HG03095 (cell line): ENCODE data around the gene PARVA.

Experiments
- ATAC-seq: cut with Tn5 transposase; IDR thresholded peaks from one replicate; pipeline ENCODE4 v1.9.1; 2021; ENCODE audit warnings: moderate library complexity; ENCODE audit not compliant: unreplicated experiment

Gene PARVA

DNA sequence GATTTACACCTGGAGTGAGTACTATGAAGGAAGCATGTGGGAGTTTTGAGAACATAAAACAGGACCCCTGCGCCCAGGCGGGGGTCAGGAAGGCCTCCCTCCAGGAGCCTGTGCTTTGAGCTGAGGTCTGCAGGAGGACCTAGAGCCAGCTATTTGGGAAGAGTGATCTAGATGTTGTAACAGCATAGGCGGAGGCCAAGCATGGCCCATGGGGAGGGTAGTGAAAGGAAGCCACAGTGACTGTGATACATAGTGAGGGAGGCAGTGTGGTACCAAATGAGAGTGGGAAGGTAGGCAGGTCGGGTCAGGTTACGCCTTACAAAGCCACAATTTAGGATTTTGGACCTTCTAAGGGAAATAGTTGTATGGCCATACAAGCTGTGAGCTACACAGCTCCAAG, 147.5 kb downstream of the PARVA start:
- ATAC-seq = no peak

DNA sequence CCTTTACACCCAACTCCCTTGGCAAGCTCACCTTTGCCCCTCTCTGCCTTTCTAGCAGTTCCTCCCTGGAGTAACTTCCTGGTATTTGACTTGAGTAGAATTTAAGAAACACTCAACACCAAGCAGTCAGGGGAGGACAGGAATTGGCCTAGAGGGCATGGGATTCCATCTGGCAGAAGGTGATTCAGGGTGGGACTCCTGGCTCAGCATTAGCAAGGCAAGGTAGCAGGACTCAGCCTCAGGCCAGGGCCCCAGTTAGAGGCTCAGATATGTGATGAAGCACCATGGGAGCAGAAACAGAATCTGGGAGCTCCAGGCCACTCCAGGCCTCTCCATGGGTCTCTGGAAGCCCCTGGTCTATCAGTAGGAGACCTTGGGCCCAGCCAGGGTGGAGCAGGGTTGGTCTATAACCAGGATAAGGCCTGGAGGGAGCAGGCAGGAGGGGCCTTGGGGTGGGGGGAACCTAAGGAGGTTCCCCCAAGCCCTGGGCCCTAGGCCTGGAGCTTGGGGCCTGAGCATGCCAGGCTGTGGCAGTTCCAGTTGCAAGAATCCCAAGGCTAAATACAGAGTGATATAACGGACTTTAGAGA, 148.2 kb downstream of the PARVA start:
- ATAC-seq = no peak

DNA sequence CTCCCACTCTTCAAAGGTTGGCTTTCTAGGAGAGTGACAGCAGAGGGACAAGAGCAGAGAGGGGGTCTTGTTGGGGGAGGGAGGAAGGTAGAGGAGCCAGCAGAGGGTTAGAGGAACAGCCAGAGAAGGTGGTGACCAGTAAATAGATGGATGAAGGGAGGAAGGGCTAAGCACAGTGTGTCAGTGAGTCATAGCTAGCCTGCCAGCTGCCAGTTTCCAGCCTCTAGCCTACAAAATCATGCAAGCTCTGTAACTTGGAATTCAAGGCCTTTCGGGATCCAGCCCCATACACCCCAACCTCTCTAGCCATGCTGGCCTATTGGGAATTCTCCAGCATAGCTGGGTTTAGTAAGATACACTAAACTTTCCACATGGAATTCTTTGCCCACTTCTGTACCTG, 149.4 kb downstream of the PARVA start:
- no peak for ATAC-seq

DNA sequence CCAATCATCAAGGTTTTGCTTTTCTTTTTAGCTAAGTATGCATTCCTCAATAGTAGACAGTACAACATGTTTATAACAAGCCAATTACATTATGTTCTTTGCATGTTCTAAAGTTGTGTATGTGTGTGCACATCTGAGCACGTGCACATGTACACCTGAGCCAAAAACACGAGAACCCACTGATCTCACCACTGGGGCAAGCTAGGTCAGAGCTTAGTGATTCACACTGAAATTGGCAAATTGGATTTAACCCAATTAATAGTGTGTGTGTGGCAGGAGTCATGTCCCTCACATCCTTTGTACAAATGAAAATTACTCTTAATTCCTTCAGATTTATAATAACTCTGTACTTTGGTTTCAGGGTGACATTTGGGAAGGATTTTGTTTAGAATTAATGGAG, 151.1 kb downstream of the PARVA start:
- no peak for ATAC-seq

DNA sequence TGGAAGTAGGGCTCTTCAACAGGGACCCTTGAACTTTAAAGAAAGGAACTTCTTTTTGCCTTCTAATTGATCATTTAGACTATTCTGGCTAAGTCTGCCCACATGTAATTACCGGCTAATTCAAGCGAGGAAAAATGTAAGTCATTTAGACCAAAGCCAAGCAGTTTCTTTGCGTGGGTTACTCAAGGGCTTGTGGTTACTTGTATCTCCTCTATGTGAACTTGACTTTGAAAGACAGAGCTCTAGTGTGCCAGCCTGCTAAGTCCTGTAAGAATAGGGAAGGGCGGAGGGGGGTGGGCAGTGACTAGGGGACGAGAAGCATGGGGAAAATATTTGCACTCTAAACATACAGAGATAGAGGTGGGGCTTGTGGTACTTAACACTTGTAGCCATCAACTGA, 151.7 kb downstream of the PARVA start:
- ATAC-seq = no peak

DNA sequence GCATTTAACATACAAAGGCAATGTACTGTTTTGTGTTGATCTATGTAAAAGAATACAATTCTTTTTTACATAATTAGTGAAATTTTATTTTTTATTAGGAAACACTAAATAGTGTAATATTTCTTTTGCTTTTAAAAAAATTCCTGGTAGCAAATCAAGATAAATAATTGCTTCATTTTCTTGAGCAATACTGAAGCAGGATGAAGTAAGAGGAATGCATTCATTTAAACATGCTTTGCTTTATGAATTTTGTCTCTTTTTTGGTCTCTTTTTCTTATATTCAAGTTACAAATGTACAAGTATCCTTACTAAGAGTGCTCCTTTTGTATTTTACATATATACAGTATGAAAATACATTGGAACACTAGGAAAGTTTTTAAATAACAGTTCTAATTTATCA, 152.4 kb downstream of the PARVA start:
- ATAC-seq = no peak

DNA sequence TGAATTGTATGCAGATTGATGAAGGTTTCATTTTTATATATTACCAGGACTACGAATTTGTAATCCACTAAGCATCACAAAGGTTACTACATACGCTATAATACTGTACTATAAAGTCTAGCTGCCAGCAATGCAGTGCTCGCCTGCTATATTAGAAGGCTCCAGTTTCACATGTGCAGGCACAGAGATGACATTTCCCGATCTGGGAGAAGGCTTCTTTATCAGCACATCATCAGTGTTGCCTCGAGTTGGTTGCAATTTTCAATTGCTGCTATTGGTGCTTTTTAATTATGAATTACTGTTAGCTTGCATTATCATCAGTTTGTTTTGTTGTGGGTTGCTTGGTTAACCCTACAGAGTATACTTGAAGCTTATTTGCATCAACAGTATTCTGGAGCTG, 153.6 kb downstream of the PARVA start:
- ATAC-seq = no peak

DNA sequence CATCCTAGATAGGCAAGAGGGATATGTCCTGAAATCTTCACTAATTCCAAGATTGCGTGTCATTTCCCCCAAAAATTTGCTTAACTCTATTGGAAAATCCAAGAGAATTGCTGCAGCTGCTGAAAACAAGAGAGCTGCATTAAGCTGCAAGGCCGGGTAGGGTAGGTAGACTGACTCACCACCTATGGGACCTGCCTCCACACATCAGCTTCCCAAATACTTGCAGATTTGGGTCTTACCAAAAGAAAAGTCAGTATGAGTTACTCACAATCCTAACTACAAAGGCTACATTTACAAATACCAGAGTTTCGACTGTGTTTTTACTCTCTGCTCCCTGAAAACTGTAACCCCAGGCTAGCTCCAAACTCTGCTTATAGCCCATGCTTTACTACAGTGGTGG, 154.3 kb downstream of the PARVA start:
- no peak for ATAC-seq

DNA sequence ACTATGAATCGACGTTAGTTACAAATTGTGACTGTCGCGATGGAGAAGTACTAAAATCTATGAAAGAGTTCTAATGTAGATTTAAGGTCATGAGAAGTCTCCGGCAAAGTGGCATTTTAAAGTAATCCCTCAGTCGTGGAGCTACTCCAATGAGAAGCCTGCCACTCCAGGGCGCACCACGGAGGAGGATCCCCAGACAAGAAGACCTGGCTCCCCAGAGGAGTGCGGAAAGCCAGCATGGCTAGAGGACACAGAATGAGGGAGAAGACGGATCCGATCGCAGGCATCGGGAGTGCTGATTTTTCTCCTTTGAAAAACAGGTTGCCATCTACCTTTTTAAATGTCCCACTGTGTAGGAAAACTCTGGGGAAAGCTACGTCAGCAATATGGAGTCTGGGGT, 155.2 kb downstream of the PARVA start:
- ATAC-seq = no peak

DNA sequence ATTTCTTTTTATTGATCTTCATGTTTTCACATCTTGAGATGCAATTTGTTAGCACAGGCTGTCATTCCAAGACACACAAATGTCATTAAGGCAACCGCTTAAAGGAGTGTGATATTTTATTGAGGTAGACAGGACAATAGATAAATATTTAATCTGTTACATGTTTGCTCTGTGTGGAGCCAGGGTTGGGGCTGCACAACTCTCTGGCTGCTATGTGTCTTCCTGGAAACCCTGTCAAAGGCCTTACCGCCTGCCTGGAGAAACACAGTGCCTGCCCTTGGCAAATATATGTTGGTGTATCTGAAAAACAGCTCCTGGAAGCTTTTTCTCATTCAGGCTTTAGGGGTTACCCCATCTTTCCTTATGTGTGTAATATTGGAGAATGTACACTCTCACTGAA, 157.2 kb downstream of the PARVA start:
- no peak for ATAC-seq

DNA sequence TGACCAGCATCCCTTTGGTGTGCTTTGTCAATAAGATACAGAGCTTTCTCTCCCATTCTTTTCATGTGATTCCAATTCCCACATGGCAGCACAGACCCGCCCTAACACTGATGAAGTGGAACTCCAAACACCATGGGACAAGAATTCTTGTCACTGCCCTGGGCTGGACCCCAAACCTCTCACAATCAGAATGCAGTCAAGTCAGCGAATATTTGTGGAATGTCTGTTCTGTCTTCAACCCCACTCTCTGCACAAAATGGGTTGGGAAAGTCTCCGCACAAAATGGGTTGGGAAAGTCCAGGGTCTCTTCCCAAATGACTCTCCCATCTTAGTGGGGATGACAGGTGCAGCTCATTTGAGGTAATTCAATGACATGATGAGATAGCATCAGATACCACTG, 157.9 kb downstream of the PARVA start:
- ATAC-seq = no peak

DNA sequence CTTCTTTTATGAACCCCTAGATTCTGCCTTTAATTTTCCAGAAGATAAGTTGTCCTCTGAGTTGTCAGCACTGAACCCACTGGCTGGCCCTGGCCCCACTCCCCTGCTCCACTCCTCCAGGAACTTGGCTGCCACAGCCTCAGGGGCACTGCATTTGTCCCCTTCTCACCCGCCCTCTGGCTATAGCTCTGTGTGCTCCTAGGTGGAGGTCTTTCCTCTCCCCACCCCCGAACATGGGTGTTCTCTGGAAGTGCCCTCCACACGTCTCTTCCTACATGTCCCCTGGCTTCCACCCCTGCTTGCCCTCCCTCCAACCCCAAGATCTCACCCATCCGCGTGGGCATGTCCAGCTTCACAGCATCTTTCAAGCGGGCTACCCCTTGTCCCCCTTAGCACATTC, 159.2 kb downstream of the PARVA start:
- no peak for ATAC-seq

DNA sequence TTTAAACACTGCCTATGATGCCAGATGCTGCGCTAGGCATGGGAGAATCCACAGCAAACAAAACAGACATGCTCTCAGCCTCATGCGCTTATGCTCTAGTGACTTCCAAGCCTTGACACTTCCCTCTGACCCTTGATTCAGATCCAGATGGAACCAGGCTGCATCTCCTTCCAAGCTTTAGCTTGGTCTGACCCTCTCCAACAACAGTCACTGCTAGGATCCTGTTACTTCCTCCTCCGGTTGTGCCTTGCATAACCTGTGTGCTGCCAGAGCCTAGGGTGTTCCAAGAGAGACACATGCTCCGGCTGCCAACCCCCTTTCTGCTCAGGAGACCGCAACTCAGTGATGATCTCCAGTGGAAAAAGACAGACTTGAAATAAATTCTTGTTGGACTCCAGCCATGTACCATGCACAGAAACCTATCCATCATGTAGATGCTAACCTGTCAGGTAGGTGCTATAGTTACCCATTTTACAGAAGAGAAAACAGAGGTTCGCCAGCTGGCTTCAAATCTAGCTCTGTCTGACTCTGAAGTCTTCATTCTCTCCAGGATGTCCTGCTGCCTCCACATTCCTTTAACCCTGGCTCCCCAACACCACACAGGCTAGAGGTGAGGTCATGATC, 160.5 kb downstream of the PARVA start:
- no peak for ATAC-seq

DNA sequence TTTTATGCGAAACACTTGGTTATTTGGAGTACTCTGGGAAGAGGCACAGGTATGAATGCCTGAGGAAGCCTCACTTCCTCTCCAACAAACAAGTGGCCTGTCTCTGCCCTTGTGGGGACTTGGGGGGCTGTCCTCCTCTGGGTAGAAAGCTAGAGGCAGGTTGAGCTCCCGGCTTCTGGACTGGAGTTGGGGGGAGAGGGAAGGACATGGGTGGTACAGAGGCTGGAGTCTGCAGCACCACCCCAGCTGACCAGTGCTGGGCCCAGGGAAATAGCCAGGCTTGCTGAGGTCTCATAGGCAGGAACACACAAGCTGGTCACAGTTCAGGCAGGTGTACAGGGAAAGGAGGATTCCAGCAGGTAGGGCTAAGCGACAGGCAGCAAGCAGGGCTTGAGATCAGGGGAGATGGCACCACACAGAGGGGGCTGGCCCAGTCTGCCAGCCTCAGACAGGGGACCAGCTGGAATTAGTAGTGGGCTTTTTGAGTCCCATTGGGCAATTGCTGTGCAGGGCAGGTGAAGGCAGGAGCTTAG, 161.6 kb downstream of the PARVA start:
- ATAC-seq = no peak

DNA sequence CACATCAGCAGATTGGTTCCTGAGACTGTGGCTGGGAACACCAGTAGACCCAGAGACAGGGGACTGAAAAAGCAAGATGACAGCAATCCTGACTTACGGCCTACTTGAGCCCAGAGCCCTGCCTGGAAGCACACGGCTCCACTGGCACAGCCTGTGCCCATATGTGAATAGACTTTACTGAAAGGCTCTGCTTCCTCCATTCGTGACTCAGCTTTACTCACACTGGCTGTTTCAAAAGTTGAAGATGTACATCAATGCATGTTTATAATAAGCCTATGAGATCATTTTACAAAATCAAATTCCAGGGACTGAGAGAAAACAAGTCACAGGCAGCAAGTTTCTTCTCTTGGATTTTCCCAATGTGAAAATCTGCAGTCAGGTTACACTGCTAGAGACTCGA, 162.2 kb downstream of the PARVA start:
- ATAC-seq = no peak

DNA sequence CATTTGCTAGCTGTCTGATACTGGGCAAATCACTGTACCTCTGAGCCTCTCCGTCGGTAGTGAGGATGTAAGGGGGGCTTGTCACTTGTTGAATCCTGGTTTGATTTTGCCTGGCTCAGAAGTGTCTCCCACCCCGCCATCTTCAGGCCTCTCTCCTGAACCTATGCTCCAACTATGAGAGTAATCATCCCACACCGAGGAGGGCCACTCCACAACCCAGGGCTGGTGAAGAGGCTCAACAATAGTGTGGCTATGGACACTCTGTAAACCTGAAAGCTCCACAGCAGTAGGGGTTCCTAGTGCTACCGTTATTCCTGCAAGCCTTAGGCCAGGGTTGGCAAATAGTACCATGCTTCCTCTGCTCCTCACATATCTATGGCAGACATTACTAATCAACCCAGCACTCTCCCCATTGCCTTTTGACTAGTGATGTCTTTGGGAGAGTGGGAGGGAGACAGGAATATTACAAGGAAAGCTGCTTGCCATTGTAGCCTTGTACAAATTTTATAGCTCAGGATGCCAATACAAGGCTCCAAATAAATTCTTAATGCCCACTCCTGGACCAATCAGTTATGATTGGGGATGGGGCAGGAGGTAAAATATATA, 162.8 kb downstream of the PARVA start:
- ATAC-seq = no peak

DNA sequence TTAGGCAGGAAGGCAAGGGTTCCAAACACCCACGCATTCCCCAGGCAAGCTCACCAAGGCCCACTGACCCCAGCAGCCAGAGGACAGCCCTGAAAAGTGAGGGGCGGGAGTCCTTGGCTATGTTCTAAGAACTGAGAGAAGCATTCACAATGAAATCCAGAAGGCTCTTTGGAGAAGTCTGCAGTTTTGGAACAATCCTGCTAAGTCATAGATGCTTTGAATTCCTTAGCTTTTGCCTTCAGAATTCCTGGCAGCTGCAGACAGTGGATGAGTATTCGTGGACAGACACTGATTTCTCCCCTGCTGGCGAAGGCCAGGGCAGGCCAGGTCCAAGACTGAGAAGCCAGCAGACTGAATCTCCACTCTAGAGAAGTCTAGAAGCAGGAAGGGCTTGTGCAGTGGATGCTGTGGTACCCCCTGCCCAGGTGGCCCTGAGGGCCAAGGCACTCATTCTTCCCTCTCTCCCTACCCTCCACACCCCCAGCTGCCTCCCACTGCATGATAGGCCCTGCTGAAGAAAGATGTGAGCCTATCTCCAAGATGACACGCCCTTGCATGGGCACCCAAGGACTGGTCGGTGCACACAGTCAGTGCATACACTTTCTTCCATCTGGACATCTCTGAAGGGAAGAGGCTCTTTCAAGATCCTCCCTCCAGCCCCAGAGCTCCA, 163.7 kb downstream of the PARVA start:
- ATAC-seq = no peak

DNA sequence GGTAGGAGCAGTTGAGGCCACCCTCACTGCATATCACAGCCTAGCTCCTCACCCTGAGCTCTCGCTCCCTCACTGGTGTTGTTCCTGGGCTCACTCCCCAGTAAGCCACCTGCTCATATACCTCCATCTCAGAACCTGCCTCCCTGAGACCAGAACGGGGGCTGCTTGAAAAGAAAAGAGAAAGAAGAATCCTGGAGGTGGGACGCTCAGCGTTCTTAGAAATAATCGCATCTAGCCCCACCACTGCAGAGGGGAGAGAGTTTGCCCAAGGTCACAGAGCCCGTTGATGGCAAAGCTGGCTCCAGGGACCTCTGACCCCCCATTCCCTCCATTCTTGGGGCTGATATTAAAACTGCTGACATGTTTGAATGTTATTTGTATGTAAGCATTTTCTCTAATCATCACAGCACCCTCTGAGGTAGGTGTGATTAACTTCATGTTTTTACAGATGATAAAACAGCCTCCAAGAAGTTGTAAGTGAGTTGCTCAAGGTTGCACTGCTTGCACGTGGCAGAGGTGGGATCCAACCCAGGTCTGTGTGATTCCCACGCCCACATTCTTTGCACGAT, 164.3 kb downstream of the PARVA start:
- ATAC-seq = no peak

DNA sequence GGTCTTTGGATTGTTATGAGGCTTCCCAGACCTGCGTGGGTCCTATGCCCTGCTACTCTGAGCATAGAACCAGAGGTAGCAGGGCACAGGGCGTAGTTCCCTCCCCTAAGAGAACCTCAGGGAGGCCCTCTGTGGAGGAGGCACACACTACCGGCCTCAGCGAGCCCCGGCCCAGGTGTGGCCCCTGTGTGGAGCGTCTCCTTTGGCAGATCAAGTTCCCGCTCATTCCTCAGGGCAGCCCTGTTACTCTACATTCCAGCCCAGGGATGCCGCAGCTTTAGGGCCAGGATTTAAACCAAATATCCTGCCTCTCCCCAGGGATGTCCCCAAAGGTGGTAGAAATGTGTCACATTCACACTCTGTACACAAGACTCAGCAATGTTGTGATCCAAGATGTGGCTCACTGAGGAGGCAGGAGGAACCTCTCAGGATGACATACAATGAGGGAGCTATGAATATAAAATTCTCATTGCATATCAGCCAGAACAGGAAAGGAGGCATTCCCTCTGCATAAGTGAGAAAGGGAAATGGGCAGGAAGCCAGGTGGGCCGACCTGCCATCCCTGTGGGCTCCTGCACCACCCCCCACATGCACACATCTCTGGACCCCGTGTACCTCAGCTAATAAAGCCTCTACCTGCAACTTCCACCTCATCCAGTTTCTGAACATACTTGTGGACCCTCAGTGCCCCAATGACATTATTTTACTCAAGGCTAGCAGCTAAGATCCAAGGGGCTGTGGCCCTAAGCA, 165.0 kb downstream of the PARVA start:
- no peak for ATAC-seq

DNA sequence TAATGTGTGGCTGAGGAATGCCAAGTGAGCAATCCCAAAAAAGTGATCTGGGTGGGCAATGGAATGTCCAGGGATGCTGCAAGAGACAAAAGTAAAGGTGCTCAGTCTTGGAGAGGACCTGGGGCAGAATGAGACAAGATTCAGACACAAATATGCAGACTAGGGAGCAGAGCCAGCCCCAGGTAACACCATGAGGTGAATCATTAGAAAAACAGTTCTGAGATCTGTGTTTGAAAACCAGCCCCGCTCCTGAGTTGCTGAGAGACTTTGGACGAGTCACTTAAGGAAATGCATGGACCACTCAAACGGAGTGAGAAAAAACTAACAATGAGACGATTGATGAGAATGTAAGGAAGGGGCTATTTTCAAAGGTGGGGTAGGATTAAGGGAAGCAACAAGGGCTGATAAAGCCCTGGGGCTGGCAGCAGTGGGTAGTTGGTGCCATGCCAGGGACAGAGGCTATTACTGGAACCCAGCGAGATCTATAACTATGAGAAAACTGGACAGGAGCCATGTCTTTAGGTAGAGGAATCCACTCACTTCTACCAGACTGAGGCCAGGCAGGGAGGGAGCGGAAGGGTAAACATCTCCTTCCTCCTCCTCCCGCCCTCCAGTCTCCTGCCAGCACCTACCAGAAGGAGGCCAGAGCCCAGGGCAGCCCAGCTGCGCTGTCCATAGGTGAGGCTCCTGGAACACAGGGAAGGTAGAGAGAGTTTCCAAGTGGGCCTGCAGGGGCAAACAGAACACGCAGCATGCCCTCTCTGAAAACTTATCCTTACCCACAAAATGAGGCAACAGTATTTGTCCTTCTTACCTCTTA, 166.4 kb downstream of the PARVA start:
- ATAC-seq = no peak
